DMS153 (cell line): ENCODE results near the gene SAMD14.
A peak's percentile ranks its signal among the peaks of the same experiment; 100 is the strongest.

Experiments used
- DNase-seq: peaks from one replicate; lab custom pipeline; 2025; lab: John Stamatoyannopoulos, UW

Gene SAMD14

DNA sequence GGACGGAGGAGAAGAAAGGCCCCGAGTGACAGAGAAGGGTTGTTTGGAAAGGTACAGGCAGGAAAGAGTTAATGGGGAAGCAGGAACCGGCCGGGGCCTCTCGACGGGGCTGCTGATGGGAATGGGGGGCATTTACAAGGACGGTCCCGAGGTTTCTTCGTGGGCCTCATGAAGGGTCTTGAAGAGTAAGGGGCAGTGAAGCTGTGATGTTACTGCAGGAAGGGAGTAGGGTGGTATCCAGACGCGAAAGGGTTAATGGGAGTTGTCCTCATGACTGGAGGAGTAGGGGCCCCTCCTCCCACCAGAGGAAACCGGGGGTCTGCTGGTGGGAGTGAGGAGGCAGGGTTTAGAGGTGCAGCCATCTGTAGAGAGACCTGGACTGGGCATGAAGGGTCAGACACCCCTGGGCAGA is 34.3 kb downstream of the SAMD14 start:
- DNase-seq = no peak

DNA sequence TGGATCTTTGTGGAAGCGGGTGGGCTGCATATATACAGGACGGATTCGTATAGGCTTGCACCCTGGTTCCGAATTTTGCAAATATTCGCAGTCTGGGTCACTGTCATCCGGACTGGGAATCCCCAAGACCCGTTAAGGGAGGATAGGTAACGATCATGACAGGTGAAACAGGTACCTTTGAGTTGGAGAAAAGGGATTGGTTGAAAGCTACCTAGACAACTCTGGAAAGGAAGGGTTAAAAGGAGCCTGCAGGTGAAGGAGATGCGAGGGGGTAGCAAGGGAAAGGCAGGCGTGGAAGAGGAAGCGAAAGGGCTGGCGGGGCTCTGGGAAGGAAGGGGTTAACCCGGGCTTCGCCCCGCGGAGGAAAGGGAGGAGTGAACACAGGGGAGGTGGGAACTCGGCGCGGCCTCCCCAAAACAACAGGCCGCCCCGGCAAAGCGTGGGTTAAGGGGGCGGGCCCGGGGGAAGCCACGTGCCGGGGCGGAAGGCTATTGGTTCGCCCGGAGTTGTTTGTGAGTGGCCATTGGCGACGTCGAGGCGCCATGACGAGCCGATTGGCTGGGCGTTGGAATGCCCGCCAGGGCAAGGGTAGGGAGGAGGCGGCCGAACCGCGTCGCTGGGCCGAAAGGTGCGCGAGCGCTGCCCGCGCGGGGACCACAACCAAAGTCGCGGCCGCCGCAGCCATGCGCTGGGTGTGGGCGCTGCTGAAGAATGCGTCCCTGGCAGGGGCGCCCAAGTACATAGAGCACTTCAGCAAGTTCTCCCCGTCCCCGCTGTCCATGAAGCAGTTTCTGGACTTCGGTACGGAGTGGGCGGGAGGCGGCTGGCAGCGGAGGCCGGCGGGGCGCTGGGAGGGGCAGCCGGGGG is 35.0 kb downstream of the SAMD14 start, which contains the start of gene PDK2:
Gene PDK2, plus strand, starts transcription at position 599 of the 867 bp plus-strand sequence. Its CDS starts 85 bp downstream, at position 684.
- DNase-seq = peak; percentile 90

DNA sequence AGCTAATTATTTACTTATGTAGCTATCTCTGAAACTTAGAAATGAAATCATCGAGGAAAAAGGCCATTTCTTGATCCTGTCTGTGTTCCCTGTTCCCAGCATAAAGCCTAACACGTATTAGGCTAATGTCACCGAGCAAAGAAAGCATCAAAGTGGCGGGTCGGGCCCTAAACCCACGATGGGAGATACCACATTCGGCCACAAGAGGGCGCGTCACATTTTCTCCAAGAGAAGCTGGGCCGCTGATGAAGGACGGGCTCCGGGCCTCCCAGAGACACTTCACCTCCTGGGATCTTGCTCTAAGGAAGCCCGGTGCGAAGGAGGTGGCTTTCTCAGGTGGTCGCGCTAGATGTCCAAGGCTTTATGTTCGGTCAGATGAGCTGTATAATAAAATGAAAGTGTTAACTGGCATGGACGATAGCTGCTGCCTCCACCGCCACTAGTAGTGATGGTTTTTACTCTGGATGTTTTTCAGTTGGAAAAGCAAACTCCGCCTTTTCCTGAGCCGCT is 35.7 kb downstream of the SAMD14 start:
- peak; percentile 60 for DNase-seq

DNA sequence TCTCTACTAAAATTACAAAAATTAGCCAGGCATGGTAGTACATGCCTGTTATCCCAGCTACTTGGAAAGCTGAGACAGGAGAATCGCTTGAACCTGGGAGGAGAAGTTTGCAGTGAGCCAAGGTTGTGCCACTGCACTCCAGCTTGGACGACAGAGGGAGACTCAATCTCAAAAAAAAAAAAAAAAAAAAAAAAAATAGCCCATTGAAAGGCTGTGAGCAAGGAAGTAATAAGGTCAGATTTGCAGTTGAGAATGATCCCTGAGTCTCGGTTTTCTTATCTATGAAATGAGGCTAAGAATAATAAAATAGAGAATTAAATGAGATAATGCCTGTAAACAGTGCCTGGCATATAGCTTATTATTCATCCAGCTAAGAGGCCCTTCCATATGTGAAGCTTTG is 36.2 kb downstream of the SAMD14 start:
- no peak for DNase-seq

DNA sequence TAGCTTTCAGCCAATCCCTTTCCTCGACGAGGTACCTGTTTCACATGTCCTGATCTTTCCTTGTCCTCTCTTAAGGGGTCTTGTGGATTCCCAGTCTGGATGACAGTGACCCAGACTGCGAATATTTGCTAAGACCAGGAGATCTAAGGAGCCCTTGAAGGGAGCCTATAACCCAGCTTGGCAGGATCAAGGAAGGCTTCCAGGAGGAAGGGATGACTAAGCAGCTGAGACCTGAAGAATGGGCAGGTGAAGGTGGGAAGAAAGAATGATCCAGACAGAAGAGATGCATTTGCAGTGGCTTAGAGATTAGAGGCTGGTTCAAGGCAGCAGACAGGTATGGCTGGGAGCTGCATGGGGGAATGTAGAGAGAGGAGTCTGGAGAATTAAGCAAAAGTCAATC is 36.7 kb downstream of the SAMD14 start:
- no peak for DNase-seq

DNA sequence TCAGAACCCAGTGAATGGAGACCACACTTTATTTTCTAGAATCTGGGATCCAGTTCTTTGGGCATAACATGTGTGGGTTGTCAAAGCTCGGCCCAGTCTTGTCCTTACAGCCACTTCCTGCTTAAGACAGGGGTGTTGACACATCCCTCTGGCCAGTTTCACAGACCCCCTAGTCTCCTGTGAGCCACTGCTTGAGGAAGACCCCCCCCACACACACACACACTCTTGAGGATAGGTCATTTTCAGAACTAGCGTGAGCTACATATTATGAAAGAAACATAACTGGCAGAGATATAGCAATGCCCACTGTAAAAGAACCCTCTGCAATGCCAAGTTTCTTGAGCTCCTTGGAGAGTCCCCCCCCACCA is 38.1 kb downstream of the SAMD14 start:
- no peak for DNase-seq

DNA sequence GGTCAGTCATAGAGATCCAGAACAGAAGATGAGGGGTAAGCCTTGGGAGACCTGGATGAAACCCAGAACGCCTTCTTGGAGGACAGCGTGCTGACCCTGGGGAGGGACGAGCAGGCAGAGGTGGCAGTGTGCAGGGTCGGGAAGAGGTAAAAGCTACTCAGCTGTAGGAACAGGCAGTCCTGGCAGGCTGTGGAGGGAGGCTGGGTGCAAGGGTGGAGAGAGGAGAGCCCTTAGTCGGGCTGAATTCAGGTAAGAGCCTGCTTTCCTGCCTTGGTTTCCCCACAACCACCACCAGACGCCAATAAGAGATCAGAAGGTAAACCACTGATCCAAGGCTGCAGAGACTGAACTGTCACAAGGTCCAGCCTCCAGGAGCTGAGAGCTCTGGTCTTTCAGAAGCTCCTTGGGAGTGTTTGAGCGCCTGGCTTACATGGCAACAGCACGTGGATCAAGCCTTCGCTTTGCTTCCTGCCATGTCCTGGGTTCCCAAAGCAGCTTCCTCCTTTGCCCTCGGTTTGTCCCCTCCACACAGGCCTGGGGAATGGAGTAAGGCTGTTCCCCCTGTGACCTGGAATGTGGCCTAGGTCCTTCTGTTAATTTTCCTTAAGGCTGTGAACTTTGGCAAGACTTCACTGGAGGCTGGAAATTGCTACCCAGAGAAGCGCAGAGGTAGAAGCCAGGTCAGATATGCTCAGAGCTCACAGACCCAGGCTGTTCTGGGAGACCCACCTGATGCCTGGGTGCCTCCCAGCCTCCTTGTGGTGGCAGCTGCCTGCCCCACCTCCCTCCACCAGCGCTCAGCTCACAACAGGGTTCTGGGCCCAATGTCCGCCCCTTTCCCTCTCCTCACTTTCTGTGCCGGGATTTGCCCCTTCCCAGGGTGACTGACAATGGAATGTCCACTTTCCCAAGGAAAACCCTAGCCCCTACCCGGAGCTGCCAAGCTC is 38.7 kb downstream of the SAMD14 start:
- no peak for DNase-seq

DNA sequence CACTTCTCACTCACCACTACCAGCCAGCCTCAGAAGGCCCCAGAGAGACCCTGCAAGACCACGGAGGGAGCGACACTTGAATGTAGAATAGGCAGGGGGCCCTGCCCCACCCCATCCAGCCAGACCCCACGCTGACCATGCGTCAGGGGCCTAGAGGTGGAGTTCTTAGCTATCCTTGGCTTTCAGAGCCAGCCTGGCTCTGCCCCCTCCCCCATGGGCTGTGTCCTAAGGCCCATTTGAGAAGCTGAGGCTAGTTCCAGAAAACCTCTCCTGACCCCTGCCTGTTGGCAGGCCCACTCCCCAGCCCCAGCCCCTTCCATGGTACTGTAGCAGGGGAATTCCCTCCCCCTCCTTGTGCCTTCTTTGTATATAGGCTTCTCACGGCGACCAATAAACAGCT is 39.9 kb downstream of the SAMD14 start:
- no peak for DNase-seq

DNA sequence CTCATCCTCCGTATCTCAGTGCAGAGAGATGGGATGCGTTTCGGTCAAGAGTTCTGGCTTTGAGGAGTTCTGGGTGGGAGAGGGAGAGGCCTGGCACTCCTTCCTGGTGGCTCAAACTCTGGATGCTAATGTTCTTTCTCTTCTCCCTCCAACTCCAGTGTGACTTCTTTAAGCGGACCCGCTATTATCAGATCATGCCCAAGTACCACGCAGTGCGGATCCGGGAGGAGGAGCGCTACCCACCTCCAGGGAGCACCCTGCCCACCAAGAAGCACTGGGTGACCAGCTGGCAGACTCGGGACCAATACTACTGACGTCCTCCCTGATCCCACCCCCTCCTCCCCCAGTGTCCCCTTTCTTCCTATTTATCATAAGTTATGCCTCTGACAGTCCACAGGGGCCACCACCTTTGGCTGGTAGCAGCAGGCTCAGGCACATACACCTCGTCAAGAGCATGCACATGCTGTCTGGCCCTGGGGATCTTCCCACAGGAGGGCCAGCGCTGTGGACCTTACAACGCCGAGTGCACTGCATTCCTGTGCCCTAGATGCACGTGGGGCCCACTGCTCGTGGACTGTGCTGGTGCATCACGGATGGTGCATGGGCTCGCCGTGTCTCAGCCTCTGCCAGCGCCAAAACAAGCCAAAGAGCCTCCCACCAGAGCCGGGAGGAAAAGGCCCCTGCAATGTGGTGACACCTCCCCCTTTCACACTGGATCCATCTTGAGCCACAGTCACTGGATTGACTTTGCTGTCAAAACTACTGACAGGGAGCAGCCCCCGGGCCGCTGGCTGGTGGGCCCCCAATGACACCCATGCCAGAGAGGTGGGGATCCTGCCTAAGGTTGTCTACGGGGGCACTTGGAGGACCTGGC is 40.8 kb downstream of the SAMD14 start:
- no peak for DNase-seq

DNA sequence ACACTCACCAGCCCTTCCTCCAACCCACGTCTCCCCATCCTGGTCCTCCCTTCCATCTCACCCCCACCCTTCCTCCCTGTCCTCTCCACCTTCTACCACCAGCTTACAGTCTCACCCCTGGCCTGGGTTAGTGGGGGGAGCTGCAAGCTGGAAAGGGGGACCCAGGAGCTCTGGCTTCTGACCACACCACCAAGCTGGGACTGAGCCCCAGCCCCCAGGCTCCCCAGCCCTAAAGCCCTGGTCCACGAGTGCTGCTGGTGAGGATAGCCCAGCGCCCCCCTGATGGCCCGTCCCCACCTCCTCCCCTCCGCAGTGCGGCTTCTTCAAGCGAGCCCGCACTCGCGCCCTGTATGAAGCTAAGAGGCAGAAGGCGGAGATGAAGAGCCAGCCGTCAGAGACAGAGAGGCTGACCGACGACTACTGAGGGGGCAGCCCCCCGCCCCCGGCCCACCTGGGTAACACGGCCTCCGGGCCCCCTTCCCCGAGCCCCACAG is 42.0 kb downstream of the SAMD14 start:
- no peak for DNase-seq

DNA sequence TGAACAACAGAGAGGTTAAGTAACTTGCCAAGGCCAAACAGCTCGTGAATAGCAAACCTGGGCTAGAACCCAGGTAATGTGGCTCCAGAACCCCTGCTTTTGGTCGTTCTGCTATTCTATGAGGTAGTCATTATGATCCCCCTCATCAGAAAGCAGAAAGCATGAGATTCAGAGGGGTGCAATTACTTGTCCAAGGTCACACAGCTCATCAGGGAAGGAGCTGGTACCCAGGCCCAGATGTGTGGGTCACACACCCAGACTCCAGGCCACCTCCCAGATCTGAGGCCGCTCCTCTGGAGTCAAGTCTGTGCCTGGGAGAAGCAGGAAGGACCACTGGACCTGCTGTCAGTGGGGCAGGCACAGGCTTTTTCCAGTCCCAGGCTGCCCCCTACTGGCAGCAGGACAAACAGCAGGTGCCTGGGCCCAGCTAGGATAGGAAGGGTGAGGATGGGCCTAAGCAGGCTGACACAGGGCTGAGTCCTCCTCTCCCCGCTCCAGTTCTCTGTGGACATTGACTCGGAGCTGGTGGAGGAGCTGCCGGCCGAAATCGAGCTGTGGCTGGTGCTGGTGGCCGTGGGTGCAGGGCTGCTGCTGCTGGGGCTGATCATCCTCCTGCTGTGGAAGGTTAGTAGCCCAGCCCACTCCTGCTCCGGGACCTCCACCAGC is 42.6 kb downstream of the SAMD14 start:
- DNase-seq = peak; percentile 29

DNA sequence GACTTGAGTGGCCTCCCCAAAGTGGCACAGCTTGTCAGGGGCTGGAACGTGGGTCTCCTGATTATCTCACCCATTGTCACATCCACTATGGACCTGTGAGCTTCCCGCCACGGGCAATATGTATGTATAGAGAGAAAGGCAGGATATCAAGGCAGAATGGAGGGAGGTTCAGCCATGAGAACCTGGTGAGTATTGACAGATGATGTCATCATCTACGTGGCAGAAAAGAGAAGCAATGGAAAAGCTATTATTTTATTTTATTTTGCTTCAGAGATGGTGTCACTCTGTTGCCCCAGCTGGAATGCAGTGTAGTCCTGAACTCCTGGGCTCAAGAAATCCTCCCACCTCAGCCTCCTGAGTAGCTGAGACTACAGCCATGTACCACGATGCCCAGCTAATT is 48.2 kb downstream of the SAMD14 start:
- no peak for DNase-seq

DNA sequence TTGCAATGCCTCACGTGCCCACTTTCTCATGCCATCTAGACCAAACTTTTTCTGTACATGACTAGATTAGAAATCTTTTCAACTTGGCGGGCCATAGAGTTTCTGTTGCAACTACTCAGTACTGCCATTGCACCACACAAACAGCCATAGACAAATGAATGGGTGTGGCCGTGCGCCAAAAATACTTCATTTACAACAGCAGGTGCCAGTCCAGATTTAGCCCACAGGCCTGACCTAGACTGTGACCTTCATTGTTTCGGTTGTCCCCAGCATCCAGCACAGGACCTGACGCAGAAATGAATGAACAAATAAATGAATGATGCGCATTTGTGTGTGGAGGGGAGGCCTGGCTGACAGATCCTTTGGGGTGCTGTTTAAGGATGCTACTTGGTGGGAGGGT is 49.1 kb downstream of the SAMD14 start:
- DNase-seq = no peak

DNA sequence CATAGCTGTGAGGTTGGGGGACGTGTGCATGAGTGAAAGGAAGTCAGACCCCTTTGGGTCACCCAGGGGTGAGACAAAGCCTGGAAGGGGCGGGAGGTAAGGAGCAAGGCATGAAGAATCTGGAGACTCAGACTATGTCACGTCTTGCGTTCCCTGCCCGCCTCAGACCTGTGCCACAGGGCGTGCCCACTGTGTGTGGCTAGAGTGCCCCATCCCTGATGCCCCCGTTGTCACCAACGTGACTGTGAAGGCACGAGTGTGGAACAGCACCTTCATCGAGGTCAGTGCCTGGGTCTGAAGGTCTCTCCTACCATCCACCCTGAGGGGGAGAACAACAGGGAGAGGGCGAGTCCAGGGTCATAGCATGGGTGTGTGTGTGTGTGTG is 49.9 kb downstream of the SAMD14 start:
- no peak for DNase-seq

DNA sequence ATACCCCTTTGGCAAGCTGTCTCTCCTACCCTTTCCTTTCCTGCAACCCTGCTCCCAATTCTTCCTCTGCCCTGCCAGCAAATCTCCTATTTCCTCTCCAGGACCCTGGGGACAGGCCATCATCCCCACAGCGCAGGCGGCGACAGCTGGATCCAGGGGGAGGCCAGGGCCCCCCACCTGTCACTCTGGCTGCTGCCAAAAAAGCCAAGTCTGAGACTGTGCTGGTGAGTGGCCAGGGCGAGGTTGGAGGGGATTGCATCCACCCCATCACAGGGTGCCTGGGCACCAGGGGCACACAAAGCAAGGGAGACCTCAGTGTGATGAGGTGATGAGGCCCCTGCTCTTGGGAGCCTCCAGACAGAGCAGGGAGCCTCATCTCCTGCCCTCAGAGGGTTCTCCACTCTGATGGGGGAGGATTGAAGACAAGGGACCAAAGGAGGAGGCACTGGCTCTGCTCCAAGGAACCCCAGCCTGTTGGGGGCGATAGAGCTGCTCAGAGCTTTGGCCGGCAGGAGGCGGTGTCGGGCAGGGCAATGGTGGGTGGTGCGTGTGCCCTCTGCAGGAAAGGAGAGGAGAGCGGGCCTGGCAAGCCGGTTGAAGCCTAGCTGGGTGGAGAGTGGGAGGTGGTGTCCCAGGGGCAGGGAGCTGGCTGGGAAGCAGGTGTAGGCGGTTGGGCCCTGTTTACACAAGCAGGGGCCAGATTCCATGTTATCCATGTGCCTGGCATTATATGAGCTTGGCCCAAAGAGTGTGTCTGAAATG is 50.4 kb downstream of the SAMD14 start:
- DNase-seq = no peak

DNA sequence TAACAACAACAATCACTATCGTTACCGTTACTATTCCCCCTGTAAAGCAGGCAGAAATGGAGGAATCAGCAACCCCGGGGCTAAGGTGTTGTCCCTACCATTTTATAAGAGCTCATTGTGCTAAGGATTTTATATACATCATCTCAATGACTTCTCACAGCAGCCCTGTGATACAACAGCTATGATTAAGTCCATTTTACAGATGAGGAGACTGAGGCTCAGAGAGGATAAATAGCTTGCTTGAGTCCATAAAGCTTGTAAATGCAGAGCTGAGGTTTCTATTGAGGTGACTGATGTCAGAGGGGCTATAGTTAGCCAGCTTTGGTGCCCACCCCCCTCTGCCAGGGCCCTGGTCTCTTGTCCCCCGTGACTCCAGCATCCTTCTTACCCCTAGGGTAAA is 51.5 kb downstream of the SAMD14 start:
- no peak for DNase-seq

DNA sequence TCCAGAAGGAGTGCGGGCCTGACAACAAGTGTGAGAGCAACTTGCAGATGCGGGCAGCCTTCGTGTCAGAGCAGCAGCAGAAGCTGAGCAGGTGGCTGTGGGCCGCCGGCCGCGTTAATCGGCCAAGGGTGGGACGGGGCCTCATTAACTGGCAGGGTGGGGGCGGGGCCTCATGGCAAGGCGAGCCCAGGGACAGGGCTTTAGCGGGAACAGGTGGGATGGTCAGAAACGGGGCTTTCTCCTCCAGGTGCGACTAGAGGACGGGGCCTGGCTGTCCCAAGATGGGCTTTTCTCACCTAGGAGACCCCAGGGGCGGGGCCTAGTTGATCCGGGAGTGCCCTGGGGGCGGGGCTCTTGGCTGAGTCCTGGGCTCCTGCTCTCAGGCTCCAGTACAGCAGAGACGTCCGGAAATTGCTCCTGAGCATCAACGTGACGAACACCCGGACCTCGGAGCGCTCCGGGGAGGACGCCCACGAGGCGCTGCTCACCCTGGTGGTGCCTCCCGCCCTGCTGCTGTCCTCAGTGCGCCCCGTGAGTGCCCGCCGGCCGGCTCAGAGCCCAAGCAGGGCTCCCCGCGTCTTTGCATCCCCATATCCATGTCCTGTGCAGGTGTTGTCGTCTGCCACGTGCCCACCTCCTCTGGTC is 53.2 kb downstream of the SAMD14 start:
- no peak for DNase-seq

DNA sequence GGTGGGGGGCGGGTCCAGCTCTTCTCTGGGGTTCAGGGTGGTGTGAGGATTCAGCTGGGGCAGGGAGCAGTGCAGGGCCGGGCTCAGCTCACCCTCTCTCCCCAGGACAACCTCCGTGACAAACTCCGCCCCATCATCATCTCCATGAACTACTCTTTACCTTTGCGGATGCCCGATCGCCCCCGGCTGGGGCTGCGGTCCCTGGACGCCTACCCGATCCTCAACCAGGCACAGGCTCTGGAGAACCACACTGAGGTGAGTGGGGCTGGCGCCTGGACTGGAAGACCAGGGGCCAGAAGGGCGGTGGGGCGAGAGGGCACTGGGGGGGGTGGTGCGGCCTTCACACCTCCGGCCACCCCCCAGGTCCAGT is 53.8 kb downstream of the SAMD14 start:
- DNase-seq = no peak

DNA sequence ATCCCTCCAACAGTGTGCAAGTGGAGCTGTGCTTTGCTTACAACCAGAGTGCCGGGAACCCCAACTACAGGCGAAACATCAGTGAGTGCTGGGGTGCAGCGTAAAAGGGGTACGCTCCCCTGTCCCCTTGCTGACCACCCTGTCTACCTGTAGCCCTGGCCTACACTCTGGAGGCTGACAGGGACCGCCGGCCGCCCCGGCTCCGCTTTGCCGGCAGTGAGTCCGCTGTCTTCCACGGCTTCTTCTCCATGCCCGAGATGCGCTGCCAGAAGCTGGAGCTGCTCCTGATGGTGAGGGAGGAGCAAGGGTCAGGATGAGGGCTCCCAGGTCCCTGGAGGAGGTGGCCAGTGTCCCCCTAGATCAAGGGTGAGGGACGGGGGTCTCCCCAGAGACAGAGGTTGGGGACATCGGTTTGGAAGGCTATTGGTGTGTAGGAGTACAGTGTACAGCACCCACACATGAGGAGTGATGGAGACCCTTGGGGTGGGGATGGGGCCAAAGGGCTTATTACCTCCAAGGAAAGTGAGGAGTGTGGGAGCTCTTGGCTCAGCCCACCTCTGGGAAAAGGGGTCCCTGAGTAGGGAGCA is 54.4 kb downstream of the SAMD14 start:
- DNase-seq = no peak
